Keratinocyte (primary cell): ENCODE measurements around the gene SPIN4. TPM values are rescaled to one million over a fixed set of nuclear protein-coding genes. Genes with fewer than 3 reads are reported as not detected.
"Not testable (repeated sequence)": the region's sequence is repeated elsewhere in the genome, so short reads cannot be mapped to it uniquely, and the experiment has no call there.

Source experiments
- DNase-seq: peaks from one replicate; pipeline ENCODE4 v3.0.0-alpha.2; 2011; ENCODE audit warnings: low read depth, missing footprints, low spot score
- FAIRE-seq: peaks from 2 replicates; lab custom pipeline; 2011; peaks lifted over from hg19 to GRCh38; lab: Jason Lieb, UNC
- H2AFZ ChIP-seq: 2 replicates; pipeline ENCODE4 v1.6.0; 2012; ENCODE audit warnings: low read length, control low read depth, inconsistent platforms; ENCODE audit not compliant: control insufficient read depth
- H3K27ac ChIP-seq: 2 replicates; pipeline ENCODE4 v1.5.1; 2011; ENCODE audit warnings: low read length; ENCODE audit not compliant: control insufficient read depth, insufficient read depth
- H3K27me3 ChIP-seq: 3 replicates; pipeline ENCODE4 v1.6.0; 2011; ENCODE audit warnings: low read length; ENCODE audit not compliant: control insufficient read depth, insufficient read depth; ENCODE audit errors: extremely low read depth
- H3K36me3 ChIP-seq, 2 experiments: 2 replicates in 1 of 2; 3 replicates in 1 of 2; pipeline ENCODE4 v1.5.1; 2011; ENCODE audit warnings: low read length in 2 of 2, mild to moderate bottlenecking in 1 of 2; ENCODE audit not compliant: control insufficient read depth in 2 of 2, insufficient read depth in 2 of 2; ENCODE audit errors: extremely low read depth in 1 of 2
- H3K4me1 ChIP-seq: 3 replicates; pipeline ENCODE4 v1.5.1; 2011; ENCODE audit warnings: low read length; ENCODE audit not compliant: control insufficient read depth, insufficient read depth; ENCODE audit errors: extremely low read depth
- H3K4me2 ChIP-seq: 3 replicates; pipeline ENCODE4 v1.6.0; 2011; ENCODE audit warnings: low read depth, low read length; ENCODE audit not compliant: control insufficient read depth, insufficient read depth; ENCODE audit errors: extremely low read depth
- H3K4me3 ChIP-seq, 3 experiments: fragments of 200-600 bp in 1 of 3; sonication (generic) in 1 of 3; 2 replicates in 2 of 3; 3 replicates in 1 of 3; pipeline ENCODE4 v1.5.1; 2011 to 2016; ENCODE audit warnings: low read length in 3 of 3, mild to moderate bottlenecking in 3 of 3, control low read depth in 2 of 3, inconsistent platforms in 1 of 3, low read depth in 1 of 3, mixed read lengths in 1 of 3, mixed run types in 1 of 3, moderate library complexity in 1 of 3; ENCODE audit not compliant: control insufficient read depth in 2 of 3, insufficient read depth in 2 of 3; ENCODE audit errors: extremely low read depth in 1 of 3
- H3K79me2 ChIP-seq: 2 replicates; pipeline ENCODE4 v1.6.0; 2012; ENCODE audit warnings: low read length; ENCODE audit not compliant: control insufficient read depth, insufficient read depth
- H3K9ac ChIP-seq: 3 replicates; pipeline ENCODE4 v1.6.0; 2011; ENCODE audit warnings: low read length; ENCODE audit not compliant: control insufficient read depth, insufficient read depth; ENCODE audit errors: extremely low read depth
- H3K9me1 ChIP-seq: 3 replicates; pipeline ENCODE4 v1.6.0; 2011; ENCODE audit warnings: low read length; ENCODE audit not compliant: control insufficient read depth, insufficient read depth; ENCODE audit errors: extremely low read depth
- H3K9me3 ChIP-seq: 2 replicates; pipeline ENCODE4 v1.5.1; 2012; ENCODE audit warnings: low read depth, low read length; ENCODE audit not compliant: control insufficient read depth
- H4K20me1 ChIP-seq: 3 replicates; pipeline ENCODE4 v1.6.0; 2011; ENCODE audit warnings: low read length; ENCODE audit not compliant: control insufficient read depth, insufficient read depth; ENCODE audit errors: extremely low read depth
- CTCF ChIP-seq, 3 experiments: IDR thresholded peaks in 1 of 3; conservative IDR thresholded peaks in 1 of 3; optimal IDR thresholded peaks in 1 of 3; 2 replicates in 2 of 3; 3 replicates in 1 of 3; pipeline versions ENCODE3 to v1.5.1; 2011; ENCODE audit warnings: low read length in 3 of 3, mild to moderate bottlenecking in 3 of 3, moderate library complexity in 2 of 3, control low read depth in 1 of 3, inconsistent platforms in 1 of 3; ENCODE audit not compliant: insufficient read depth in 2 of 3; ENCODE audit errors: extremely low read depth in 1 of 3
- EZH2 ChIP-seq: IDR thresholded peaks from one replicate; pipeline ENCODE4 v1.6.1; 2012; ENCODE audit warnings: inconsistent platforms, mild to moderate bottlenecking, low read length, moderate library complexity
- dilution Hi-C: fragments of 300-500 bp; cut with MboI; formaldehyde crosslinking; loops from one replicate; pipeline ENCODE4 v1.7.0; 2020; ENCODE audit warnings: low sequenced_read_pairs; ENCODE audit not compliant: extremely low pct_ligation_motif_present
- polyA plus RNA-seq, 5 experiments: library from polyadenylated mRNA; depleted of rRNA in 3 of 5; stranded (reverse) in 3 of 5; stranded (forward) in 1 of 5; unstranded in 1 of 5; fragments of >200 nt; gene quantifications; 1 replicate in 1 of 5; 2 replicates in 3 of 5; 3 replicates in 1 of 5; pipeline versions ENCODE4 v1.2.1 to v1.2.3, GENCODE V29; 2011 to 2012; ENCODE audit warnings: missing spikeins in 2 of 5, low read depth in 1 of 5, low replicate concordance in 1 of 5

SPIN4 gene
- polyA plus RNA-seq, 1 donor (not counting 4 experiments of a cell fraction or from before 2014, with no cell fraction given): 5.8 TPM

GRCh38 chrX:63394872-63395271, 43.7 kb upstream of the SPIN4 start:
- Histone ChIP-seq H3K4me3 (no peak overlapping the region), H3K4me1 (no peaks in the 10 kb centered on the region), H3K9me1 (no peaks in the 10 kb centered on the region), H3K9ac (no peak overlapping the region), H3K27me3 (no peaks in the 10 kb centered on the region), H3K9me3 (no peaks in the 10 kb centered on the region), H2AFZ (no peak overlapping the region), H3K36me3 (no peaks in the 10 kb centered on the region), H3K27ac (no peak overlapping the region), H4K20me1 (no peaks in the 10 kb centered on the region), H3K4me2 (no peak overlapping the region), H3K79me2 (no peaks in the 10 kb centered on the region)
- FAIRE-seq (no peak), DNase-seq (no peak)
- dilution Hi-C loops: no loop called here
- TF ChIP-seq CTCF (optimal IDR thresholded peaks at IDR 0.05 in 1 of 3, IDR thresholded peaks at IDR 0.05 in 1 of 3, conservative IDR thresholded peaks at IDR 0.05 in 1 of 3; ENCODE audit: extremely low read depth in 1 of 3, insufficient read depth in 2 of 3, low read length in 3 of 3) (no peak), EZH2 (no peak)

GRCh38 chrX:63393094-63393493, 42.0 kb upstream of the SPIN4 start:
- H3K4me1 ChIP-seq, H3K36me3 ChIP-seq, H3K4me2 ChIP-seq, dilution Hi-C loops, H4K20me1 ChIP-seq, H3K9ac ChIP-seq, H2AFZ ChIP-seq, H3K79me2 ChIP-seq, H3K4me3 ChIP-seq, FAIRE-seq, H3K9me1 ChIP-seq, H3K9me3 ChIP-seq, DNase-seq, H3K27me3 ChIP-seq, H3K27ac ChIP-seq: not testable (repeated sequence)

GRCh38 chrX:63387411-63387810, 36.3 kb upstream of the SPIN4 start:
- TF ChIP-seq CTCF (optimal IDR thresholded peaks at IDR 0.05 in 1 of 3, IDR thresholded peaks at IDR 0.05 in 1 of 3, conservative IDR thresholded peaks at IDR 0.05 in 1 of 3; ENCODE audit: extremely low read depth in 1 of 3, insufficient read depth in 2 of 3, low read length in 3 of 3): no peak
- no peak for TF ChIP-seq EZH2
- dilution Hi-C loops: no loop called here
- DNase-seq (no peak), FAIRE-seq (no peak)
- no peaks in the 10 kb centered on the region for H3K9me1 ChIP-seq
- H3K4me1 ChIP-seq: no peaks in the 10 kb centered on the region
- no peak overlapping the region for H3K4me2 ChIP-seq
- no peaks in the 10 kb centered on the region for H3K9me3 ChIP-seq
- no peak overlapping the region for H3K27ac ChIP-seq
- H3K9ac ChIP-seq: no peak overlapping the region
- H3K79me2 ChIP-seq: no peaks in the 10 kb centered on the region
- no peak overlapping the region for H3K4me3 ChIP-seq
- H2AFZ ChIP-seq: no peak overlapping the region
- no peaks in the 10 kb centered on the region for H4K20me1 ChIP-seq
- no peaks in the 10 kb centered on the region for H3K27me3 ChIP-seq
- H3K36me3 ChIP-seq: no peaks in the 10 kb centered on the region

GRCh38 chrX:63384263-63384662, 33.1 kb upstream of the SPIN4 start:
- H3K79me2 ChIP-seq, H3K9me1 ChIP-seq, H2AFZ ChIP-seq, FAIRE-seq, H3K4me2 ChIP-seq, H3K4me1 ChIP-seq, H3K36me3 ChIP-seq, H3K27ac ChIP-seq, H3K9me3 ChIP-seq, H3K4me3 ChIP-seq, DNase-seq, H3K27me3 ChIP-seq, dilution Hi-C loops, H3K9ac ChIP-seq, H4K20me1 ChIP-seq: not testable (repeated sequence)
